Measurements from ENCODE around the gene FHIT.

DNA sequence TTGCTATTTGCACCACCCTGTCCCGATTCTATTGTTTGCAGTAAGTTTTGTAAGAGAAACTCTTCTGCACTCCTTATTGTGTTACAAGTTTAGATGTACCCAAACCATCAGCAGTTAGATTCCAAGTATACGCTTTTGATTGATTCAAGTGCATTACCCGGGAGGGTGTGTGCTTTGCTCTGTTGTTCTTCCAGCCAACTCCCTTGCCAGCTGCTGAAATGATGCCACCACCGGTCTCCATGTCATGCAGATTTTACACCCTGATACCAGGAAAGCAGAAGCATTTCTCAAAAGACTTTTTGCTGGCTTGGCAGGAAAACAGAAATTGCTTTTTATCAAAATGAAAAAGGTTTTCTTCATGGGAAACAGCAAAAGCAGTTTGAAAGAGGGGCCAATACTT lies 1194.8 kb downstream of the FHIT start:
- TF ChIP-seq, protein P1, sequence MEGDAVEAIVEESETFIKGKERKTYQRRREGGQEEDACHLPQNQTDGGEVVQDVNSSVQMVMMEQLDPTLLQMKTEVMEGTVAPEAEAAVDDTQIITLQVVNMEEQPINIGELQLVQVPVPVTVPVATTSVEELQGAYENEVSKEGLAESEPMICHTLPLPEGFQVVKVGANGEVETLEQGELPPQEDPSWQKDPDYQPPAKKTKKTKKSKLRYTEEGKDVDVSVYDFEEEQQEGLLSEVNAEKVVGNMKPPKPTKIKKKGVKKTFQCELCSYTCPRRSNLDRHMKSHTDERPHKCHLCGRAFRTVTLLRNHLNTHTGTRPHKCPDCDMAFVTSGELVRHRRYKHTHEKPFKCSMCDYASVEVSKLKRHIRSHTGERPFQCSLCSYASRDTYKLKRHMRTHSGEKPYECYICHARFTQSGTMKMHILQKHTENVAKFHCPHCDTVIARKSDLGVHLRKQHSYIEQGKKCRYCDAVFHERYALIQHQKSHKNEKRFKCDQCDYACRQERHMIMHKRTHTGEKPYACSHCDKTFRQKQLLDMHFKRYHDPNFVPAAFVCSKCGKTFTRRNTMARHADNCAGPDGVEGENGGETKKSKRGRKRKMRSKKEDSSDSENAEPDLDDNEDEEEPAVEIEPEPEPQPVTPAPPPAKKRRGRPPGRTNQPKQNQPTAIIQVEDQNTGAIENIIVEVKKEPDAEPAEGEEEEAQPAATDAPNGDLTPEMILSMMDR (IDR thresholded peaks at IDR 0.05): no peak
- no peak for TF ChIP-seq POLR2AphosphoS5 (IDR thresholded peaks at IDR 0.05)
